HG02884 (cell line): ENCODE measurements around the gene CBLN1.
"Not testable (repeated sequence)": the region's sequence is repeated elsewhere in the genome, so short reads cannot be mapped to it uniquely, and the experiment has no call there.

ENCODE experiments used
- ATAC-seq: cut with Tn5 transposase; IDR thresholded peaks from one replicate; pipeline ENCODE4 v1.9.1; 2021; ENCODE audit warnings: mild to moderate bottlenecking, moderate library complexity; ENCODE audit not compliant: unreplicated experiment

CBLN1 gene

DNA sequence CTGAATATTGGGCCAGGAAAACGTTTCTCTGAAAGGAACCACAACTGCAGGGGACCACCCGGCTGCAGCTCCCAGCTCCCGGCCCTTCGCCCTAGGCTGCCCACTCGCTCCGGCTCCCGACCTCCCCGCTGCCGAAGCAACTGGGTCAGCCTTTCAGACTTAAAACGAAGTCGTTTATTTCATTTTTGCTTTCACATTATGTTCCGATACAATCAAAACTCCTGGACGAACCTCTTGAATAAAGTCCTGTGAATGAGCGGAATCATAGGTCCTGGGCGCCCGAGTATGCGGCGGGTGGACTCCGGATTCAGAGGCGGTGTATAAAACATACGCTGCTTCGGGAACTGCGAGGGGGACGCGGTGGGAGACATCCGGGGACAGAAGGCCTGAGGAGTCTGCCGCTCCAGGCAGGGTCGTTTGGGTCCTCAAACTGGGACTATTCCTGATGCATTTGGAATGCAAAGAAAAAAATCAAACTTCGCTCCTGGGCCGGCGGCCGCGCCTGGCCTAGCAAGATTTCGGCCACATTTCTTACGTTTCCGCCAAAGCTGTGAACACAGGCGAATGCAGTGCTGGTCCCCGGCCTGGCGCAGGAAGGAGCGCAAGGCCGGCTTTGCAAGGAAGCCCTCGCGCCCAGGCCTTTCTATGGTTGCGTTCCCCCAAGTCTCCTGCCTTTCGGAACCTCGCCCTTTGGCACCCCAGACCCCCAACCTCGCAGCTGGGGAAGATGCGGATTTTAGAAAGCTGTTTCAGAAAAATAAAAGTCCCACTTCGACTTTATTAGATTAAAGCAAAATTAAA lies 3.7 kb downstream of the CBLN1 start:
- ATAC-seq = no peak

GRCh38 chr16:49277386-49277742 lies 4.3 kb downstream of the CBLN1 start:
- no peak for ATAC-seq

DNA sequence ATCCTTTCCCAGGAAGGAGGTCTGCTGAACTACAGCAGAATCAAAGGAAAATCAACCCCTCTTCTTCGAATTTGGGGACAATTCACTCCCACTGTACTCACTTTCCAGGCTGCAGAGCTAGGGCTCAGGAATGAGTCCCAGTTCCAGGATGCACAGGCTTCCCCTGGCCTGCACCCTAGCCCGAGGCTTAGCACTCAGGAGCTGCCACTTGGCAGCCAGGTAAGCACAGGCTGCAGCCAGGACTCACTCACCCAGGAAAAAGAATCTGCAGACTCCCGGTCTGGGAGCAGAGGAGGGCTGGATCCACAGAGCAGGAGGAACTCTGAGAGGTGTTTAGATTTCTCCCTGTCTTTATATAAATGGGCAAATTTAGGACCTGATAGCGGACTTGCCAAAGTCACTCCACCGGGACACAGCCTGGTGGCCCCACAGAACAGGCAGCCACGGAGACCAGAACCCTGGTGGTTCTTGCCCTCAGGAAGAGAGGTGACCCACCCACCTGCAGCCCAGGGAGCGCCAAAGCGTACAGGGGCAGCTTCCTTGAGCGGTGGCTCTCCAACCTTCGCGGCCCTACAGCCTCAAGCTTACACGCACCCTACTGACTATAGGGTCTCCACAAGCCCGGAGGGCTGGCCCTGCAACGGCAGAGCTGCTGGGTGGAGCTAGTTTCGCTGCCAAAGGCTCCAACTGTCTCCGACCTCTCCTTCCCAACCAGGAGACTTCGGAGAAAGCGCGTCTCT lies 4.8 kb downstream of the CBLN1 start:
- ATAC-seq = no peak

GRCh38 chr16:49275870-49276269 lies 5.8 kb downstream of the CBLN1 start:
- ATAC-seq = no peak

GRCh38 chr16:49275050-49275730 lies 6.4 kb downstream of the CBLN1 start:
- ATAC-seq = no peak

DNA sequence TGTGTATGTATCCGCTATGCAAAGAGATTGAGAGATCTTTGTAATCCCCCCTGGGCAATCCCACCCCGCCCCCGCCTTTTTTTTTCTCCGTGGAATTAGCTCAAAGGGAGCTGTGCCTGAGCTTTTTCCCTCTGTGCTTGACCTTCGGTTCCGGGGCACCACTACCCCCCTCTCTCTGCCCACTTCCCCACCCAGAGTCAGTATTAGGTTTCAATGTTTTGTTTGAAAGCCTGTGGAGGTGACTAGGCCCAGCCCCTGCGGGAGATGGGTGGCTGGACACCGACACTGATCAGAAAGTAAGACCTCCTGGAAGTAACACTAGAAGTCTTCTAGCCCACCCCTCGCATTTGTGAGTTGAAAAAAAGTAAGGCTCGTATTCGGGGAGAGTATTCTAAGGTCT lies 7.0 kb downstream of the CBLN1 start:
- ATAC-seq = no peak

DNA sequence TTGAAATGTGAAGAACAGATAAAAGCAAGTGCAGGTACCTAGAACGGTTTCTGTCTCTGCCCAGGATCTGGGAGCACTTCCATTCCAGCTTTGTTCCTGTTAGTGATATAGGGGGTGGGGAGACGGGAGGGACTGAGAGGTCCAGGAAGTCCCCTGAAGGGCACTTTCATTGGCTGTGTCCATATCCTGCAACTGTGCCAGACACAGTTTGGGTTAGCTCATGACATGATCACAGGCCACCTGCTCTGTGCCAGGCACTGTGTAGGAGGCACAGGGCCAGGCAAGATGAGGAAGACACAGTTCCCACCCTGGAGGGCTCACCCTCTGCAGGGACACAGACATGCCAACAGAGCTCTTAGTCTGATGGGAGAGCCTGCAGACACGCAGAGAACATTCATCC lies 7.9 kb downstream of the CBLN1 start:
- no peak for ATAC-seq

- no peak for ATAC-seq
Measured at GRCh38 chr16:49271363-49271762, 10.3 kb downstream of the CBLN1 start.

GRCh38 chr16:49269201-49269600 lies 12.4 kb downstream of the CBLN1 start:
- no peak for ATAC-seq

DNA sequence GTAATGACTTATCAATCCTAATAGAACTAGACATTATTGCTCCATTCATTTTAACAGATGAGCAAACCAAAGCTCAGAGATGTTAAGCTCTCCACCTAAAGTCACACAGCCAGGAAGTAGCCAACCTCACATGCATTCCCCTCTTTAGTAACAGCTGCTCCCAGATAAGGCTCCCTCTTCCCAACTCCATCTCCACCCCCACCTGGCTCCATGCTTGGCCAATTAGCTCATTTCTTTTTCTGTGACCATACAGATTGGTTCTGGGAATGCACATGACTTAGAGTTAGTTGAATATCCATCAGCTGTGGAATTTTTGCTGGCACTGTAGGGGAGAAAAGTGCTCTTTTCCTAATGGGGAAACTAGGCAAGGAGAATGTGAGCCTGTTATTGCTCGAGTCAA lies 13.0 kb downstream of the CBLN1 start:
- ATAC-seq = no peak

GRCh38 chr16:49262501-49262900 lies 19.1 kb downstream of the CBLN1 start:
- no peak for ATAC-seq

- ATAC-seq = no peak
Measured at GRCh38 chr16:49261930-49262329, 19.7 kb downstream of the CBLN1 start.

GRCh38 chr16:49260956-49261530 lies 20.6 kb downstream of the CBLN1 start:
- ATAC-seq = no peak

DNA sequence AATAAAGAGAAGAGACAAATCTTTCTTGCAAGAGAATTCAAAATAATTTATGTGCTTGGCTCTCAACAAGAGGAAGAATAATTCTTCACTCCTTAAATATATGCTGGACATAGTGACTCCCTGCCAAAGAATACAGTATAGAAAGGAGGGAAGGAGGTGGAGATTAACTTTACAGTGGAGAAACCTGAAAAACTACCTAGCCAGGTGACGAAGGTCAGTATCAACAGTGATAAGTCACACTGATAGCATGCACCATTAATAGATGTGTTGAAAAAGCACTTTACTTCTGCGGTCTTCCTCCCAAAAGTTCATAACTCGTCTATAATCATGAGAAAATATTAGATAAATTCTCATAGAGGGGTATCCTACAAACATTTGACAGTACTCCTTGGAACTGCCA lies 21.4 kb downstream of the CBLN1 start:
- no peak for ATAC-seq

DNA sequence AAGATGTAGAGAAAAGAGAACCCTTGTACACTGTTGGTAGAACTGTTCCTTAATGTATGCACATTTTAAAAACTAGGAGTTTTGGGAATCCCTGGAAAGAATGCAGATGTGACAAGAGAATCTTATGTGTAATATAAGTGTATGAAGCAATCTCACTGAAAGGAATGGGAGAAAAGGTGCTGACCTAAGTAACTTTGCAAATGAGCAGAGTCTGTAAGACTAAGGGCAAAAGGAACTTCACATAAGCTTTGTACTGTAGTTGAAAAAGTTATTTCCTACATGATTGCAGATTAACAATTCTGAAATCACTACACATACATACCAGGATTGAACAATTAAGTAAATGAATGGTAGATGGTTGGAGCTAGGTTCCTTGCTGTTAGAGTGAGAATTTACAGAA lies 22.3 kb downstream of the CBLN1 start:
- ATAC-seq = no peak

DNA sequence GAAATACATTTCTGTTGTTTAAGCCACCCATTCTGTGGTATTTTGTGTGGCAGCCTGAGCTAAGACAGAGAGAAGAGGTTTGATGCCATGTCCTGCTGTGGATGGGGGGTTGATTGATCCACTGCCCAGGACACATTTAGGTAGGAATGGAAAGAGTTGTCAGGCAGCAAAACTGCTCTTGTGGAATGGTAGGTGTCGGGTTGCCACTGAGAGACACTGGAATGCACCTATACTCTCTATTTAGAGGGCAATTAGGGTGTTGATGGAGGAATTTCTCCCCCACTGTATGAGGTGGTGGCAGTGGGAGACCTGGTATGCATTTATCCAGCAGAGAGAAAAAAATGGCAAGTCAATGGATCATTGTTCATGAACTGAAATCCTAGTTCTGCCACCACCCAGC lies 30.9 kb downstream of the CBLN1 start:
- ATAC-seq = no peak

DNA sequence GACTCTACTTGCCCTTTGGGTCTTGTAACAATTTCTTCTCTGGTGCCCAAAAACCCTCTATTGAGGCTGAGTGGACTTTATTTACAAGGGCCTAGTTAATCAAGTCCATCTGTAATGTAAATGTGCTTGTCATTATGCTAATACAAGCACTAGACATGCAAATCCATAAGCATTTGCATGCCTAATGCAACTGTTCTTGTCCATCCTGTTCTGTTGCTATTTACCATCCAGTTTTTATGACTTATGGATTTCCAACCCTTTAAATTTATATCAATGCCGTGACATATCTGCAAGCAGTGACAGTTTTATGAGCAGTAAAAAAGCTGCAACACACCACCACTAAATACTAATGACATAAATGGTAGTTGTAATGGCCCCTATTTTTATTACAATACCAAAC lies 33.4 kb downstream of the CBLN1 start:
- ATAC-seq = no peak

DNA sequence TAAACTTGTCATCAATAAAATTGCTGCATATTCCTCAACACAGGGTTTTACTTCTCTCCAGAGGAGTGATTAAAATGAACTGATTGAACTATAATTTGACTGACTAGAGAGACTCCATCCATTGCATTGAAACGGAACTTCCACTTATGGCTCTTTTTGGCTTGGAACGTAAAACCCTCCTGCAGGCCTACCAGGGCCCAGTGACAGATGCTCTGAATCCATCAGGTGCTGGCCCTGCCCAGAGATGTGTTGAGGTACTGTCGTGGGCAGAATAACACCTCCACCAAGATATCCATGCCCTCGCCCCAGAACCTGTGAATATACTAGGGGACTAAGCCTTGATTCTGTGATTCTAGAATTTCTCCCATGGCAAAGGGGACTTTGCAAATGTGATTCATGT lies 45.4 kb downstream of the CBLN1 start:
- ATAC-seq = no peak

- not testable (repeated sequence) for ATAC-seq
Measured at GRCh38 chr16:49228335-49228734, 53.3 kb downstream of the CBLN1 start.
